Activated CD8-positive, alpha-beta memory T cell treated with anti-CD3 and anti-CD28 coated beads for 48 hours (primary cell): Measurements from ENCODE around the gene LMAN2.

Experiments
- DNase-seq, 3 experiments: peaks; one replicate each; pipeline ENCODE4 v3.0.0-alpha.2; 2020; ENCODE audit warnings: low read depth in 2 of 3, low spot score in 2 of 3

LMAN2 gene, protein sequence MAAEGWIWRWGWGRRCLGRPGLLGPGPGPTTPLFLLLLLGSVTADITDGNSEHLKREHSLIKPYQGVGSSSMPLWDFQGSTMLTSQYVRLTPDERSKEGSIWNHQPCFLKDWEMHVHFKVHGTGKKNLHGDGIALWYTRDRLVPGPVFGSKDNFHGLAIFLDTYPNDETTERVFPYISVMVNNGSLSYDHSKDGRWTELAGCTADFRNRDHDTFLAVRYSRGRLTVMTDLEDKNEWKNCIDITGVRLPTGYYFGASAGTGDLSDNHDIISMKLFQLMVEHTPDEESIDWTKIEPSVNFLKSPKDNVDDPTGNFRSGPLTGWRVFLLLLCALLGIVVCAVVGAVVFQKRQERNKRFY

DNA sequence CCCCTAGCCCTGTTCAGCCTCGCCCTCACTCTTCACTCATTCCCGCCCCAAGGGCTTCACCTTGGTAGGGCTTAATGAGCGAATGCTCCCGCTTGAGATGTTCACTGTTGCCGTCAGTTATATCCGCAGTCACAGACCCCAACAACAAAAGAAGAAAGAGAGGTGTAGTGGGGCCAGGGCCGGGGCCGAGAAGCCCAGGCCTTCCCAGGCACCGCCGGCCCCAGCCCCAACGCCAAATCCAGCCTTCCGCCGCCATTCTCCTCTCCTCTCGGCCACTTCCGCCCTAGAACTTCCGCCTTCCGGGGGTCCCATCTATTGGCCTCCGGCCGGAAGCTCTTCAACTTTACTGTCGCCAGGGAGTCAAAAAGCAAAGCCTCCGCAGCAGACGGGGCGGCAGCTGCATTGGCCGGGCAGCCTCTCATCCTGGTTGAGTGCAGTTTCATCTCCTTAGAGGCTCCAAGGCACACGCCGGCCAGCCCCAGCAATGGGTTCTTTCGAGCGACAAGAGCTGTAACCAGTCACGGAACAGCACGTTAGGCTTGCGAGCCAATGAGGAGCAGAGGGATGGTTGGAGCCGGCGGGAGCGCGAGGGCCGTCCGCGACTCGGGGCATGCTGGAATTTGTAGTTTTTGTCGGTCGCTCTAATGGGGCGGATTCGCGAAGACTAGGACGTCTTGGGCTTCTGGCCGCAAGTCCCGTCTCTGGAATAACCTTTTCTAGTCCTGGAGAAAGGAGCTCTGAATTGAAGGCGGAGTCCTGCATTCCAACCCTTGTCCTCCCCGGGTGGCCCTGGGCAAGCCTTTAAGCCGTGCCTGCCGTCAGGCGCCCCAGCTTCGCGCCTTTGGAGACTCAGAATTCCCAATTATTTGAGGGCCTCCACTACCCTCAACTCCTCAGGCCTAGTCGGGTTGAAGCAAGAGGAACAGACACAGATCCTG, at the start of gene LMAN2:
Gene LMAN2 (minus strand): TSS at position 277 of the 938 bp plus-strand sequence. CDS start 21 bp downstream, at position 256.
- peak; percentile 79 to 81 (median 80) for DNase-seq

DNA sequence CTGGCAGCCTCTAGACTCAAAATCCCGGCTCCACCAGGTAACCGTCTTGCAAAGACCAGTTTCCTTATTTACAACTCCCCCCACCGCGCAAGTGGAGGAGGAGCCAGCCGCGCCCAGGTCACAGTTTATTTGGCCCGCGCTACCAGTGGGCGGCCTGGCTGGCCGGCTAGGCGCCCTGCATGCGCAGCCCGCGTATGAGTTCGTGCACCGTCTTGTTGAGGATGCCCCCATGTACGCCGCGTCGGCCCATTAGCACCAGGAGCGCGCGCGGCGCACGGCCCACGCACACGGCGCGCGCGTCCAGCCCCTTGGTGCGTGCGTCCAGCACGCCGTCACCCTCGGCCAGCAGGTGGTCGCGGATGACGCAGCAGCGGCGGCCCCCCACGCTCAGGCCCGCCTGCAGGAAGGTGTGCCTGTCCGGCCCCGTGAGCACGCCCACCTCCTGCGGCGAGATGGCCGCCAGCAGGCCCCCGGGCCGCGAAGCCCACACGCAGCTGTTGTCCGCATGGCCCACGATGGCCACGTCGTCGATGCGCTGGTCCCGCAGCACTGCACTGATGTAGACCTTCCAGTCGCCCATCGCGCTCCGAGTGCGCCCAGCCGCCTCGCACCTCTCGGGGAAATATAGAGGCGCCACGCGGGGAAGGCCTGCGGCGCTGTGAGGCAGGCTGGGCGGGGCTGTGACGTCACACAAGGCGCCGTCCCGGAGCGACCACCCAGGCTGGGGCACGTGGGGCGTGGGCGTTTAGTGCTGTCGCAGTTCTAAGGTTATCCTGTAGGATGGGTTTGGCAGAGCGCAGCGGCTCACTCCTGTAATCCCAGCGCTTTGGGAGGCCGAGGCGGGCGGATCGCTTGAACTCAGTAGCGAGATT, 48.8 kb upstream of the LMAN2 start, which contains the start of gene PFN3:
Gene PFN3 (minus strand): TSS at position 665 of the 872 bp plus-strand sequence. CDS start 85 bp downstream, at position 580.
- DNase-seq = no peak

DNA sequence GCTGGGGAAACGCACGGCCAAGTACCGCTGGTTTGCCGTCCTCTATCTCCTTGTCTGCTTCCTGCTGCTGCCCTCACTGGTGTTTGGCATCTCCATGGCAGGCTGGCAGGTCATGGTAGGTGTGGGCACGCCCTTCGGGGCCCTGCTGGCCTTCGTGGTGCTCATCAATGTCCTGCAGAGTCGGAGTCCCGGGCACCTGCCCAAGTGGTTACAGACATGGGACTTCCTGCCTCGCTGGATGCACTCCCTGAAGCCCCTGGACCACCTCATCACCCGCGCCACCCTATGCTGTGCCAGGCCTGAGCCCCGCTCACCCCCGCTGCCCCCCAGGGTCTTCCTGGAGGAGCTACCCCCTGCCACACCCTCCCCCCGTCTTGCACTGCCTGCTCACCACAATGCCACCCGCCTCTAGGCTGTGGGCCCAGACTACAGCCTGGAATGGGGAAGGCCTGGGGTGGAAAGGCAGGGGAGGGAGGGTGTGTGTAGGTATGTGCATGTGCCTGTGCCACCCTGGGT, 46.5 kb upstream of the LMAN2 start:
- no peak for DNase-seq

DNA sequence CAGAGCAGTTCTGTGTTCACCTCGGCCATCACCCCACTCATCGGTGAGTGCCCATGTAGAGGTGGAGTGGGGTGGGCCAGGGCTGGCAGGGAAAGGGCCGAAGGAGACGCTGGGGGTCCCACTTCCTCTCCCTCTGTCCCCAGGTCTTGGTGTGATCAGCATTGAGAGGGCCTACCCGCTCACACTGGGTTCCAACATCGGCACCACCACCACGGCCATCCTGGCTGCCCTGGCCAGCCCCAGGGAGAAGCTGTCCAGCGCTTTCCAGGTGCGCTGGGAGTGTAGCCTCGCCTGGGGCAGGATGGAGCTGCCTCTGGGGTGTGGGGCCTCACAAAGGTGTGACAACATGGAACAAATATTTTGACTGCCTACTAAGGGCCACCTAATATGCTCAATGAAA, 45.3 kb upstream of the LMAN2 start:
- no peak for DNase-seq

DNA sequence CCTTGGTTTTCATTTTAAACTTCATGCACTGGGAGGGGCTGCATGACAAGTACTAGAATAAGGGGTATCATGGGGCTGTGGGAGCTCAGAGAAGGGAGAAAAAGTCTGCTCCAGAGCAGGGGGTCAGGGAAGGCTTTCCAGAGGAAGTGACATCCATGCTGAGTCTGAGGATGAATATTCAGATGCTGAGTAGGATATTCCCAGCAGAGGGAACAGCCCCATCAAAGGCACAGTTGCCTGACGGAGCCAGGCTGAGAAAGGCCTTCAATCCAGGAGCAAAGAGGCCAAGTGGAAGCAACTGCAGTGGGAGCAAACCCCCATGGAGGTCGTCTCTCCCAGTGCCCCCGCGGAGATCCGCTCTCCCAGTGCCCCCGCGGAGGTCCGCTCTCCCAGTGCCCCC, 44.6 kb upstream of the LMAN2 start:
- no peak for DNase-seq

DNA sequence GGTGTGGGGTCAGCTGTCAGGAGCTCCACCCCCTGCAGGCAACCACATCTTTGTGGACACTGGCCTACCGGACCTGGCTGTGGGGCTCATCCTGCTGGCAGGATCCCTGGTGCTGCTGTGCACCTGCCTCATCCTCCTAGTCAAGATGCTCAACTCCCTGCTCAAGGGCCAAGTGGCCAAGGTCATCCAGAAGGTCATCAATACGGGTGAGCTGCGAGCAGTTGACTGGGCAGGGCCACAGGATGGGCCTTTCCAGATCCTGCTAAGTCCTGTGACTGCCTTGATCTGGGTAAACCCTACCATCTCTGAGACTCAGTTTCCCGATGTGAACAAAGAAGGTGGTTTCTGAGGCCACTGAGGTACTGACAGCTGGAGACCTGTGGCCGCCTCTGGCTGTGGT, 42.5 kb upstream of the LMAN2 start:
- no peak for DNase-seq

DNA sequence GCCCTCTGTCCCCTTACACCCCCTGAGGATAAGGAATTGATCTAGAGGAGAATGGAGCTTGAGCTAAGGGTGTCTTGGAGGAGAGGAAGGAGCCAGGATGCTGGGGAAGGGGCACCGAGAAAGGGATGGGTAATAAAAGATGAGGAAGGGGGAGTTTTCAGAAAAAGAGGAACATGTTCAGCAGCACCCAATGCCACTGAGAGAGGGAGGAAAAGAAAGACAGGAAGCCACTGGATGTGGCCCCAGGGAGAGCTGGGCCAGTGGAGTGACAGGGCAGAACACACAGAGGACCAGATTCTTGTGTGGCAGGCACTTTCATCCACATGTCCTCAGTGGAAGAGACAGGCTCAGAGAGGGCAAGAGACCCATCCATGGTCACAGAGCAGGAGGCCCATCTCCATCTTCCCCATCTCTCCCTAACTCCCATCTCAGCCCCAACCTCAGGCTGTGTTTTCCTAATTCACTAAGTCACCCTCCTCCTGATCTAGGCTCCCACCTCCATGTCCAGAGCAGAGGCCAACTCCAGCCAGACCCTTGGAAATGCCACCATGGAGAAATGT, 41.8 kb upstream of the LMAN2 start:
- no peak for DNase-seq

DNA sequence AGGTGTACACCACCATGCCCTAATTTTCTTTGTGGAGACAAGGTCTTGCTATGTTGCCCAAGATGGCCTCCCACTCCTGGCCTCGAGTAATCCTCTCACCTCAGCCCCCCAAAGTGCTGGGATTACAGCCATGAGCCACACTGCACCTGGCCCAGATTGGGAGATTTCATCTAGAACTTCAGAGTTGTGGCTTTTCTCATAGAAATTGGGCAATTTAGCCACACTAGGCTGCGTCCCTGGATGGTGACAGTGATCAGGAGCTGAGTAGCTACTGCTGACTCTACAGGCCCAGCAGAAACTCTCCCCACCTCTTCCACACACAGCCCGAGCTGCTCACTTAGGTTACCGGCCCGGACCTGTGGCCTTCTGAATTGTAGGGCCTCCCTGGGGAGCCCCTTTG, 41.3 kb upstream of the LMAN2 start:
- DNase-seq = no peak

DNA sequence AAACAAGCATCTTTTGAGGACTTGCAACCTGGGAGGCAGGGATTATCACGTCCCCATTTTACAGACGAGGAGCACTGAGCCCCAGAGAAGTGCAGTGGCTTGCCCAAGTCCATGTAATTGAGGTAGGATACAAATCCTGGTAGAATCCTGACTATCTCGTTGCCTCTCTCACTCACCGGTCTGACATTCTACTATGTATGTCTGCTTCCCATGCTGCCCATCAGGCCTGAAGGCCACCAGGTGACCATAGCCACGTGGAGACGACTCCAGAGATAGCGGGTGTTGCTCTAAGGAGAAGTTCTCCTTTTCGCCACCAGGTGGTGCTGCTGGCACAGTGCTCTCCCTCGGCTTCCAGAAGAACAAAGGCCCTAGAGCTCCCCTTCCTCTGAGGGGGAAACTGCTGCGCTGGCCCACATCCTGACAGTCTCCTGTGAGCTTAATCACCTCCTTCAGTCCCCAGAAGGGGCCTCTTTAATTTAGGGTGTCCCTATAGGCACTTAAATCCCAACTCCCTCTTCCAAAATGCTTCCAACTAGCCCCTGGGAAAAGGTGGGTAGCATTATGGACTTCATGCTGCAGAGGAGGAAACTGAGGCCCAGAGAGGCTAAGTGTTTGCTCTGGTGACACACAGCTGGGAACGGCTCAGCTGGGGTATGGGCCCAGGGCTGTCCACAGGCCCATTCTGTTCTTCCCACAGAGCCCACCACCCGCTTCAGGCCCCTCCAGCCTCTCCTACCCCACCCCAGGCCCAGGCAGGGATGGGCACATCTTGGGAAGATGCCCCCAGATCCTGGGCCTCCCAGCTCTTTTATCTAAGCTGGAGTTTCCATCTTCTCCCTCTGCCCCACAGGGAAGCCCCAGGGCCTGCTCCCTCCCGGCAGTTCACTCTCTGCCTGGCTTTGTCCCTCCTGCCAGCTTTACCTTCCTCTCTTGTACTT, 39.2 kb upstream of the LMAN2 start:
- peak; percentile 68 to 87 (median 85) for DNase-seq

DNA sequence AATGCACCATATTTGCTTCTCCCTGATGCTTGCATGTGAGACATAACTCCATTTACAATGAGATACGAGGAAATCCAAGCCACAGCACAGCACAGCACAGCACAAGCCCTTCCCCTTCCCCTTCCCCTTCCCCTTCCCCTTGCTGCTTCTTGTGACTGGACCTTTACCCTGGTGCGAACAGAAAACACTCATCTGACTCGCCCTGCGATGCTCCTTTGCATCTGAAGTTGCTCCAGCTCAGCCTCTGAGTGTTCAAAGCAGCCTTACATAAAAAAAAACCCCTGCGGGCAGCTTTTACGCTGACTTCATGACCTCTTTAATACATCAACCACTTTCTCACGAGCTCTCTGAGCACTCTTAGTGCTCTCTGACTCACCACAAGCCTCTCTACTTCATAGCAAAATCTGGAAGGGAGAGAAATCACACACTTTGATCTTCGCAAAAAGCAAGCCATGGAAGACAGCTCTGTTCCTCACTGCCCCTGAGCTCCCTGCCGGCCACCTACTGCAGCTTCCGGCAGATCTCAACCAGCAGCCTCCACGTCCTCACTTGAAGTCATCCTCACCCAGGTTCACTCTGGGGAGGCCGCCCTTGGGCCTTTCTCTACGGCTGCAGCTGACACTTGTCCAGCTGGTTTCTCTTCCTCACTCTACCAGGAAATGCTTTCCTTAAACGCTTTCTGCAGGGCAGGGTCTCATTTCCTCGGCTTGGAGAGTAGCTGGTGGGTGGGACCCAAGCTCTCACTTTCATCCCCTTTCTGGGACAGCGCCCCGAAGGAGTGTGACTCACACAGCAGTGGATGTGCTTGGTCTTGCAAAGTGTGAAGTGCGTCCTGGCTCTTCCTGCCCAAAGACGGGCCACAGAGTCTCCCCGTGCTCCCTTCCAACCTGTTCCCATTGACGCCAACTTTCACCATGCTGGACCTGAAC, 38.0 kb upstream of the LMAN2 start:
- DNase-seq = no peak

DNA sequence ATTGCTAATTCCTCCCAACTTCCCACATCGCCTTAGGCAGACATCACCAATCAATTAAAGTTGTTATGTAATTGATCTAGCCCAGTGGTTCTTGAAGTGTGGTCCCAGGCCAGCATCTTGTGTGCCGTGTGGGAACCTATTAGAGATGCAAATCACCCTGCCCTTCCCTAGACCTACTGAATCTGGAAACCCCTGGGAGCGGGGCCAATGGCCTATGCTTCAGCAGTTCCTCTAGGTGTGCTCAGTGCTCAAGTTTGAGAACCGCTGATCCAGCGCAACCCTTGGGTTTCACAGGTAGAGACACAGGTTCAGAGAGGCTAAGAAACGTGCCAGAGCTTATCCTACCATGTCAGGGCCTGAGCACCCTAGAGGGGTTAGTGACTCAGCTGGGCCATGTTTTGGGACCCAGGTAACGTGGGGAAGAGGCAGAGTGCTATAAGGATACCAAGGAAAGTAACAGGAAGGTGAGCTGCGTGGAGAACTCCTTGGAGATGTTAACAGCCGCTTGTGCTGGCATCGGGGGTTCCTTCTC, 37.1 kb upstream of the LMAN2 start:
- DNase-seq = no peak

DNA sequence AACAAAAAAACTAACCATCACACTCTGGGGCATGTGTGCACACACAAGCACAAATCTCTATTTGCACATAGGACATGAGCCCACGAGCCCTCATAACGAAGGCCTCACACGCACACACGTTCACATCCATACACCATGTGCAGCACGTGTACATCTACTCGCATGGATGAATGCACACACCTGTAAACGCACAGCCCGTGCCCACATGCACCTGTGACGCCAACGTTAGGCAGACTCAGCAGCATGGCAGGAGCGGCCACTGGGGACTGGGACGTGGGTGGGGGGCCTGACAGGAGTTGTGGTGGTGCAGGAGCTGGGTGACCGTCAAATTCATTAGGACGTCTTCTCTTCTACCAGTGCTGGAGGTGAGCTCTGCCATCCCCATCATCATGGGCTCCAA, 35.9 kb upstream of the LMAN2 start:
- DNase-seq = no peak

DNA sequence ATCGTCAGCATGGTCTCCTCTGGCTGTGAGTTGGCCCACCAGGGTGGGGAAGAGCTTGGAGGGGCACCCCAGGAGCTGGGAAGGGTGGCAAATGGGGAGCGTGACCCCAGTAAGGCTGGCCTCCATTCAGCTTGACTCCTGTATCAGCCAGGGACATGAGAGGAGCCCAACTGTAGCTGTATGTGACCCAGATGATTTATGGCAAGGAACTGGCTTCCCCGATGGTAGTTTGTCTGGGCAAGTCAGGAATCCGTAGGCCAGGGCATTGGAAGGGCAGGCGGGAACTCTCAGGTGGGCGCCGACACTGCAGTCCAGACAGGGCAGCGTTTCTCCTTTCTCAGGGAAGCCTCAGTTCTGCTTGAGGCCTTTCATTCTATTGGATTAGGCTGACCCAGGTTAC, 35.1 kb upstream of the LMAN2 start:
- DNase-seq = no peak

DNA sequence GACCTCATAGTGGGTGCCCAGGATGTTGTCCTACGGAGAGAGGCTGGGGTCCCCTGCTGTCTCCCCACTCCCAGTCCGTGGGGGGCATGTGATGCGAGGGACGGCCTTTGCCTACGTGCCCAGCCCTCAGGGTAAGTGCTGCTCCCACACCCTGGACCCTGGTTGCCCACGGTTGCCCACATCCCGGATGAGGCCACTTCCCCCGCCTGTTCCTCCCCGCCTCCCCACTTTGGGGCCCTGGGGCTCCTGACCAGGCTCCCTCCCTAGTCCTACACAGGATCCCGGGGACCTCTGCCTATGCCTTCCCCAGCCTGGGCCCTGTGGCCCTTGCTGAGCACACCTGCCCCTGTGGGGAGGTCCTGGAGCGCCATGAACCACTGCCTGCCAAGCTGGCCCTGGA, 34.3 kb upstream of the LMAN2 start:
- DNase-seq = no peak

DNA sequence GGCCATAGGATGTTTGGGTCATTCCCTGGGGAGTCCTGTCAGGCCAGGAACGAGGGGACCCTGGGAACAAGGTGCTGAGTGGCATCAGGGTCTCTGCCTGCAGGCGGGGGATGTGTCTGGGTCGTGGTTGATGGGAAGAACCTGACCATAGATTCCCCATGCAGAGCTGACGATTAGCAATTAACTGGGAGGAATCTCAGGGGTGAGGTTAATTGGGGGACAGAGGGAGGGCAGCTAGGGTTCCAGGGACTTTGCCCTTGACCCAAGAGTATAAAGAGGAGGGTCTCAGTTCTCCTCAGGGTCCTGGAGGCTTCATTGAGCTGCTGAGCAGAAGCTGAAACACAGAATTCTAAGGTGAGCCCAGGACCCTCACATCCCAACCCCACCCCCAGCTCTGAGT, 32.7 kb upstream of the LMAN2 start, which contains the start of gene SLC34A1:
Gene SLC34A1 (plus strand): TSS at position 301 of the 400 bp plus-strand sequence. CDS start 1,308 bp downstream, outside the sequence.
- no peak for DNase-seq

DNA sequence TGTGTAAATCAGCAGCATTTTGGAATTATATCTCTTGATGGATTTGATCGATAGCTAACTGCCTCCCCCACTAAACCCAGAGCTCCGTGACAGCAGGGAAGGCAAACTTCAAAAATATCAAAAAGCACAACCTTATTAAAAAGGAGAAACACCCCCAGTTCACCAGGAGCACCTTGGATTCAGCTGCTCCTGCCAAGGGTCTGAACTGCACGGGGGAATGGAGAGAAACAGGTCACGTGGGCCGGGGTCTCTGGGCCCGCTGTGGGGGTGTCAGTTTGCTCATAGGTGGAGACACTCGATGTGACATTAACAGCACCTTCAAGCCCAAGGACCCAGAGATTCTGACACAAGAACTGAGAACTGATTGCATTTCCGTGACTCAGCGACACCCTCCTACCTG, 31.7 kb upstream of the LMAN2 start:
- no peak for DNase-seq

DNA sequence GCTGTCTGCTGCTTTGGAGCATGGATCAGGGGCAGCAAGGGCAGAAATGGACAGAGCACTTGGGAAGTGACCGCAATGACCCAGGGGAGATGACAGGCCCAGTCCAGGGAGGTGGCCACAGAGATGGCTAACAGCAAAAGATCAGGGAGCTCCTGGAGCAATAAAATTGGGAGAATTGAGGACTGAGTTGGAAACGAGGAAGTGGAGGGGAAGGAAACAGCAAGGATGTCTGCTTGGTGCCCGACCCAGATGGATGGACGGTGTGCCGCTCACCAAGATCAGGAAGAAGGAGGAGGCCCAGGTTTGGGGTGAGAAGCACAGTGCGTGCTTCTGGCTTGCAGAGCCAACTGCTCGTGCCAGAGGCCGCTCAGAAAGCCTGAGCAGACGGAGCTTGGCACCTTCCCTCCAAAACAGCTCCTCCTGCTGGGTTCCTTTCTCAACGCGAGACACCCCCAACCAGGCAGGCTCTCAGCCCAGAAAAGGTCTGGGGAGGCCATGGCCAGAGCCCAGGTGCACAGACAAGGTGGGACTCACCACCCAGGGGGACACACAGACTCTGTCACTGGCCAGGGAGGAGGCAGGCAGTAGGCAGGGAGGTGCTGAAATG, 31.1 kb upstream of the LMAN2 start:
- no peak for DNase-seq

DNA sequence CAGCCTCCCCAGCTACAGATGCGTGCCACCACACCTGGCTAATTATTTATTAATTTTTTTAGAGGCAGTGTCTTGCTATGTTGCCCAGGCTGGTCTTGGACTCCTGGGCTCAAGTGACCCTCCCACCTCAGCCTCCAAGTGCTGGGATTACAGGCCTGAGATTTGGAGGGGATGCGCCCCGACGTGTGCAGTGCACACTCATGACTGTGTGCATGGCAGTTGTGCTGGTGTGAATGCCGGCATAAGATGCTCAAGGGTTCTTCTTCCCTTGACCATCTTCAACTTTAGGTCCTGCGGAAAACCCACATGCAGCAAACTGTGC, 29.3 kb upstream of the LMAN2 start:
- DNase-seq = no peak
